ENCODE results near the gene FGF22. TPM values are rescaled to one million over a fixed set of nuclear protein-coding genes. Genes with fewer than 3 reads are reported as not detected.

Gene FGF22
- total and polyA plus RNA-seq, 2 donors (not counting 1 experiment from before 2014, with no cell fraction given) = 0.34 to 2.9 TPM

- Mint-ChIP-seq H3K4me3 (no peak overlapping the region), H3K9me3 (ENCODE audit: insufficient read depth) (no peaks in the 10 kb centered on the region), H3K27ac (peak overlapping the region; percentile 88), H3K4me1 (peaks cover 9% of the 10 kb centered on the region), H3K27me3 (no peaks in the 10 kb centered on the region)
- Histone ChIP-seq H3K4me3 (ENCODE audit: control extremely low read depth in 1 of 5, extremely low read depth in 1 of 5, insufficient read depth in 1 of 5, low read depth in 2 of 5, low read length in 4 of 5) (no peak overlapping the region), H4K20me1 (ENCODE audit: control insufficient read depth, insufficient read depth, low read length, poor library complexity, severe bottlenecking) (peaks cover 83% of the 10 kb centered on the region), H3K9me3 (ENCODE audit: control extremely low read depth in 1 of 3, control insufficient read depth in 2 of 3, insufficient read depth in 1 of 3, low read length in 2 of 3) (no peaks in the 10 kb centered on the region), H3K79me2 (ENCODE audit: control insufficient read depth, insufficient read depth, low read length) (peaks cover 27% of the 10 kb centered on the region), H3K27me3 (replicated peaks in 1 of 4; ENCODE audit: control extremely low read depth in 1 of 4, control insufficient read depth in 3 of 4, insufficient read depth in 4 of 4, low read length in 3 of 4) (no peaks in the 10 kb centered on the region), H3K36me3 (replicated peaks in 1 of 2; ENCODE audit: control extremely low read depth in 1 of 2, control insufficient read depth in 1 of 2, extremely low read depth in 1 of 2, insufficient read depth in 2 of 2, low read length in 1 of 2) (peaks cover 0 to 49% of the 10 kb centered on the region in 2 experiments), H3K27ac (ENCODE audit: low read length in 2 of 2) (peak overlapping the region in 1 of 2 donors; percentile 33), H3K4me1 (ENCODE audit: control insufficient read depth in 2 of 2, insufficient read depth in 2 of 2, low read length in 2 of 2) (no peaks in the 10 kb centered on the region), H3K9ac (ENCODE audit: low read length) (no peak overlapping the region), H2AFZ (ENCODE audit: insufficient read depth, low read depth, low read length, poor library complexity, severe bottlenecking) (no peak overlapping the region), H3K4me2 (replicated peaks; ENCODE audit: low read depth, low read length, poor library complexity, severe bottlenecking) (no peak overlapping the region)
- POLR2A ChIA-PET = interaction anchor here (1.3 kb wide), 1 partner anchor 13 kb away, joined by 6 read pairs; no protein-coding TSS in a partner anchor
- intact Hi-C loops (cut with micrococcal nuclease) = loop anchor here (2.0 kb wide), 1 partner anchor 13 kb away; no protein-coding TSS in a partner anchor
- CTCF ChIA-PET = interaction anchor here (1.3 kb wide), 1 partner anchor 12 kb away, joined by 6 read pairs; no protein-coding TSS in a partner anchor
- peak; percentile 56 for DNase-seq
- ATAC-seq (ENCODE audit: low read depth) = peak; percentile 49
- WGBS (ENCODE audit: insufficient coverage) = 78% methylated on average over 39 of the region's 52 CpGs
- TF ChIP-seq EZH2 (IDR thresholded peaks at IDR 0.05; ENCODE audit: borderline replicate concordance, insufficient read depth, low read depth, low read length, poor library complexity, severe bottlenecking) (no peak), CTCF (IDR thresholded peaks at IDR 0.05) (no peak)
These were observed 8.0 kb downstream of the FGF22 start for GRCh38 chr19:647566-648284.

GRCh38 chr19:648305-648704 is 8.6 kb downstream of the FGF22 start:
- Histone ChIP-seq H2AFZ (ENCODE audit: insufficient read depth, low read depth, low read length, poor library complexity, severe bottlenecking) (no peak overlapping the region), H4K20me1 (ENCODE audit: control insufficient read depth, insufficient read depth, low read length, poor library complexity, severe bottlenecking) (peaks cover 89% of the 10 kb centered on the region), H3K4me1 (ENCODE audit: control insufficient read depth in 2 of 2, insufficient read depth in 2 of 2, low read length in 2 of 2) (no peaks in the 10 kb centered on the region), H3K9ac (ENCODE audit: low read length) (no peak overlapping the region), H3K27ac (ENCODE audit: low read length in 2 of 2) (peak overlapping the region in 1 of 2 donors; percentile 23), H3K4me2 (replicated peaks; ENCODE audit: low read depth, low read length, poor library complexity, severe bottlenecking) (no peak overlapping the region), H3K4me3 (ENCODE audit: control extremely low read depth in 1 of 5, extremely low read depth in 1 of 5, insufficient read depth in 1 of 5, low read depth in 2 of 5, low read length in 4 of 5) (no peak overlapping the region), H3K36me3 (replicated peaks in 1 of 2; ENCODE audit: control extremely low read depth in 1 of 2, control insufficient read depth in 1 of 2, extremely low read depth in 1 of 2, insufficient read depth in 2 of 2, low read length in 1 of 2) (peaks cover 0 to 55% of the 10 kb centered on the region in 2 experiments), H3K27me3 (replicated peaks in 1 of 4; ENCODE audit: control extremely low read depth in 1 of 4, control insufficient read depth in 3 of 4, insufficient read depth in 4 of 4, low read length in 3 of 4) (no peaks in the 10 kb centered on the region), H3K79me2 (ENCODE audit: control insufficient read depth, insufficient read depth, low read length) (peaks cover 33% of the 10 kb centered on the region), H3K9me3 (ENCODE audit: control extremely low read depth in 1 of 3, control insufficient read depth in 2 of 3, insufficient read depth in 1 of 3, low read length in 2 of 3) (no peaks in the 10 kb centered on the region)
- intact Hi-C loops (cut with micrococcal nuclease) = no loop called here
- Mint-ChIP-seq H3K9me3 (ENCODE audit: insufficient read depth) (no peaks in the 10 kb centered on the region), H3K27me3 (no peaks in the 10 kb centered on the region), H3K27ac (peak overlapping the region; percentile 88), H3K4me3 (no peak overlapping the region), H3K4me1 (peaks cover 9% of the 10 kb centered on the region)
- DNase-seq = no peak
- no peak for TF ChIP-seq CTCF (IDR thresholded peaks at IDR 0.05)
- no peak for TF ChIP-seq EZH2 (IDR thresholded peaks at IDR 0.05; ENCODE audit: borderline replicate concordance, insufficient read depth, low read depth, low read length, poor library complexity, severe bottlenecking)
- WGBS (ENCODE audit: insufficient coverage) = 89% methylated on average over 23 of the region's 29 CpGs
- no peak for ATAC-seq (ENCODE audit: low read depth)
- ChIA-PET CTCF (interaction anchor here (1.3 kb wide), 1 partner anchor 12 kb away, joined by 6 read pairs; no protein-coding TSS in a partner anchor), POLR2A (interaction anchor here (0.6 to 1.3 kb wide), 2 partner anchors 12 to 15 kb away, joined by 3 to 6 read pairs; partner anchors contain the start of gene RNF126)

Data from B cell (primary cell).